Peyer's patch (tissue), 4 donors: ENCODE results near the gene ALKBH1.

Experiments
- POLR2A ChIP-seq, 2 donors: fragments of 450-650 bp; IDR thresholded peaks; one replicate each; pipeline ENCODE4 v1.5.1; 2017; ENCODE audit warnings: antibody characterized with exemption in 2 of 2, mild to moderate bottlenecking in 2 of 2, moderate library complexity in 2 of 2
- TF ChIP-seq, protein P1 (sequence below), 6 experiments: fragments of 450-650 bp in 4 of 6; fragments of 200-600 bp in 2 of 6; sonication (generic) in 1 of 6; IDR thresholded peaks; one replicate each; pipeline ENCODE4 v1.5.1; 2017 to 2019; ENCODE audit warnings: antibody characterized with exemption in 6 of 6, mild to moderate bottlenecking in 3 of 6, moderate library complexity in 1 of 6

DNA sequence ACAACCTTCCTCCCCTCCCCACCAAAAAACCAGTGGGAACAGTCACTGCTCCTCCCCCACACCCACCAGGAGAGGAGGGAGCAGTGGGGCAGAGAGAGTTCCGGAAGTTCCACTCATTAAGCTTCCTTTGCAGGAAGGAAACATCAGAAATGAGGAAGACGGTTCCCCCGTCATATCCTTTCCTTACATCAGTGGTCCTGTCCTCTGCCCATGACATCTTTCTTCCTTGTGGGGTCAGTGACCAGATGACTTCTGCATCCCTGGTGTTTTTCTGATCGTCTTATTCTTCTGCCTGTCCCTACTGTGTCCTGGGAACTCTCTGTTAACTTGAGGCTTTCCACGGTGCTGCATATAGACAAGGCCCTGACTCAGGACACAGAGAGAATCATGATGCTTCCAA is 50.5 kb downstream of the ALKBH1 start:
- TF ChIP-seq, protein P1, sequence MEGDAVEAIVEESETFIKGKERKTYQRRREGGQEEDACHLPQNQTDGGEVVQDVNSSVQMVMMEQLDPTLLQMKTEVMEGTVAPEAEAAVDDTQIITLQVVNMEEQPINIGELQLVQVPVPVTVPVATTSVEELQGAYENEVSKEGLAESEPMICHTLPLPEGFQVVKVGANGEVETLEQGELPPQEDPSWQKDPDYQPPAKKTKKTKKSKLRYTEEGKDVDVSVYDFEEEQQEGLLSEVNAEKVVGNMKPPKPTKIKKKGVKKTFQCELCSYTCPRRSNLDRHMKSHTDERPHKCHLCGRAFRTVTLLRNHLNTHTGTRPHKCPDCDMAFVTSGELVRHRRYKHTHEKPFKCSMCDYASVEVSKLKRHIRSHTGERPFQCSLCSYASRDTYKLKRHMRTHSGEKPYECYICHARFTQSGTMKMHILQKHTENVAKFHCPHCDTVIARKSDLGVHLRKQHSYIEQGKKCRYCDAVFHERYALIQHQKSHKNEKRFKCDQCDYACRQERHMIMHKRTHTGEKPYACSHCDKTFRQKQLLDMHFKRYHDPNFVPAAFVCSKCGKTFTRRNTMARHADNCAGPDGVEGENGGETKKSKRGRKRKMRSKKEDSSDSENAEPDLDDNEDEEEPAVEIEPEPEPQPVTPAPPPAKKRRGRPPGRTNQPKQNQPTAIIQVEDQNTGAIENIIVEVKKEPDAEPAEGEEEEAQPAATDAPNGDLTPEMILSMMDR (IDR thresholded peaks at IDR 0.05) = no peak
- no peak for TF ChIP-seq POLR2A (IDR thresholded peaks at IDR 0.05)
